Panc1 (cell line): Measurements from ENCODE around the gene ZNF507. TPM values are rescaled to one million over a fixed set of nuclear protein-coding genes. Genes with fewer than 3 reads are reported as not detected.

Experiments used
- ATAC-seq: fragments of 200-7000 bp; cut with Tn5 transposase; 2 replicates; pipeline ENCODE4 v1.9.1; 2020; ENCODE audit warnings: mild to moderate bottlenecking, moderate library complexity
- BruUV-seq: library from RNA; stranded (reverse); fragments of 400-500 nt; replicated peaks from 2 replicates; lab custom pipeline; 2021; lab: Mats Ljungman, UMichigan
- CTCF ChIA-PET: fragments of 300-600 bp; sonication (Branson Sonifier 250); formaldehyde crosslinking; loops from one replicate; lab custom pipeline; 2022; ENCODE audit warnings: antibody characterized with exemption; lab: Charles Lee
- POLR2A ChIA-PET: fragments of 300-600 bp; sonication (Branson Sonifier 250); formaldehyde crosslinking; loops from one replicate; lab custom pipeline; 2022; ENCODE audit warnings: antibody characterized with exemption; lab: Charles Lee
- DNase-seq: peaks from one replicate; pipeline ENCODE4 v3.0.0-alpha.2; 2010; ENCODE audit warnings: low read depth, low spot score
- H3K27ac ChIP-seq: 2 replicates; pipeline ENCODE4 v1.5.1; 2011; ENCODE audit warnings: mild to moderate bottlenecking, low read length, inconsistent platforms
- H3K27me3 ChIP-seq: fragments of 200-500 bp; sonication (Bioruptor generic); 2 replicates; pipeline ENCODE4 v1.6.0; 2014; ENCODE audit warnings: low read length, inconsistent platforms; ENCODE audit not compliant: control insufficient read depth, insufficient read depth
- H3K36me3 ChIP-seq: fragments of 200-500 bp; sonication (Bioruptor generic); 2 replicates; pipeline ENCODE4 v1.5.1; 2014; ENCODE audit warnings: inconsistent platforms, mild to moderate bottlenecking, low read length, moderate library complexity; ENCODE audit not compliant: control insufficient read depth, insufficient read depth
- H3K4me1 ChIP-seq: 2 replicates; pipeline ENCODE4 v1.5.1; 2011; ENCODE audit warnings: inconsistent platforms, mild to moderate bottlenecking, low read length, moderate library complexity; ENCODE audit not compliant: control insufficient read depth, insufficient read depth
- H3K4me3 ChIP-seq, 2 experiments: 2 replicates each; pipeline ENCODE4 v1.5.1; 2011 to 2012; ENCODE audit warnings: low read depth in 2 of 2, low read length in 2 of 2, mild to moderate bottlenecking in 2 of 2, inconsistent platforms in 1 of 2, moderate library complexity in 1 of 2
- H3K9me3 ChIP-seq: fragments of 200-500 bp; sonication (Bioruptor generic); 2 replicates; pipeline ENCODE4 v1.5.1; 2014; ENCODE audit warnings: low read depth, mild to moderate bottlenecking, inconsistent platforms, low read length, moderate library complexity; ENCODE audit not compliant: control insufficient read depth, insufficient read depth
- CTCF ChIP-seq: fragments of 450-650 bp; IDR thresholded peaks from 2 replicates; pipeline ENCODE4 v1.5.1; 2017; ENCODE audit warnings: mild to moderate bottlenecking
- POLR2AphosphoS5 ChIP-seq: IDR thresholded peaks from 2 replicates; pipeline ENCODE4 v1.6.1; 2012; ENCODE audit warnings: mild to moderate bottlenecking, low read depth, low read length, moderate library complexity
- REST ChIP-seq, 2 experiments: IDR thresholded peaks; 2 replicates each; pipeline ENCODE4 v1.6.1; 2011 to 2012; ENCODE audit warnings: low read depth in 2 of 2, control low read depth in 1 of 2, low read length in 1 of 2, mild to moderate bottlenecking in 1 of 2, moderate library complexity in 1 of 2; ENCODE audit not compliant: insufficient read depth in 1 of 2
- SIN3A ChIP-seq: IDR thresholded peaks from 2 replicates; pipeline ENCODE4 v1.6.1; 2012; ENCODE audit warnings: low read depth, mild to moderate bottlenecking, low read length, moderate library complexity, borderline replicate concordance; ENCODE audit not compliant: insufficient read depth
- TCF7L2 ChIP-seq: IDR thresholded peaks from 2 replicates; pipeline ENCODE4 v1.6.1; 2011; ENCODE audit warnings: mild to moderate bottlenecking, low read depth, low read length, inconsistent platforms
- in situ Hi-C: cut with HindIII; loops from 2 replicates; pipeline ENCODE4 v1.10.0; 2016; ENCODE audit warnings: low sequenced_read_pairs, low pct_unique_long_range_greater_than_20kb
- intact Hi-C: fragments of 100-400 bp; cut with micrococcal nuclease; formaldehyde crosslinking; loops from one replicate; pipeline ENCODE4 v1.10.0; 2022; ENCODE audit not compliant: unreplicated experiment
- total RNA-seq: library from RNA; stranded (reverse); gene quantifications from one replicate; pipeline ENCODE4 v1.2.1, GENCODE V29; 2021; ENCODE audit not compliant: unreplicated experiment

The ZNF507 gene
- total RNA-seq, 1 experiment from 2014 or later = 28.3 TPM

GRCh38 chr19:32362318-32362691 is 16.9 kb downstream of the ZNF507 start:
- DNase-seq = no peak
- Histone ChIP-seq H3K4me3 (no peak overlapping the region), H3K36me3 (peaks cover 46% of the 10 kb centered on the region), H3K4me1 (no peaks in the 10 kb centered on the region), H3K27ac (peak overlapping the region; percentile 39), H3K9me3 (no peaks in the 10 kb centered on the region), H3K27me3 (no peaks in the 10 kb centered on the region)
- CTCF ChIA-PET = no interaction called here
- ATAC-seq = no peak
- no TSS peak for BruUV-seq
- in situ Hi-C loops (no loop called here), intact Hi-C loops (no loop called here)
- TF ChIP-seq POLR2AphosphoS5 (no peak), SIN3A (no peak), CTCF (no peak), TCF7L2 (no peak), REST (IDR thresholded peaks at IDR 0.05; ENCODE audit: insufficient read depth in 1 of 2, low read depth in 2 of 2, low read length in 1 of 2) (no peak)
- POLR2A ChIA-PET = no interaction called here

GRCh38 chr19:32363175-32363574 is 17.8 kb downstream of the ZNF507 start:
- peak overlapping the region; percentile 64 for H3K27ac ChIP-seq
- POLR2A ChIA-PET = interaction anchor here (0.6 kb wide), 1 partner anchor 11 kb away, joined by 8 read pairs; no protein-coding TSS in a partner anchor

More at GRCh38 chr19:32363175-32363574, 17.8 kb downstream of the ZNF507 start:
- CTCF ChIA-PET = no interaction called here
- in situ Hi-C loops = no loop called here
- TF ChIP-seq SIN3A (no peak), CTCF (no peak)
- no TSS peak for BruUV-seq
- peaks cover 4% of the 10 kb centered on the region; the same call in 1 of the 2 replicates for H3K4me1 ChIP-seq
- H3K9me3 ChIP-seq = no peaks in the 10 kb centered on the region
- no peaks in the 10 kb centered on the region for H3K27me3 ChIP-seq
- H3K36me3 ChIP-seq = peaks cover 37% of the 10 kb centered on the region
- intact Hi-C loops = no loop called here
- H3K4me3 ChIP-seq = no peak overlapping the region
- DNase-seq (no peak), ATAC-seq (no peak)
